Activated CD8-positive, alpha-beta memory T cell treated with anti-CD3 and anti-CD28 coated beads for 4 hours (primary cell): Measurements from ENCODE around the gene CCDC87.
"Not testable (repeated sequence)": the region's sequence is repeated elsewhere in the genome, so short reads cannot be mapped to it uniquely, and the experiment has no call there.

Source experiments
- DNase-seq, 2 donors: peaks; one replicate each; pipeline ENCODE4 v3.0.0-alpha.2; 2020; ENCODE audit warnings: low read depth in 2 of 2

CCDC87 gene

GRCh38 chr11:66616379-66617154 is 23.7 kb upstream of the CCDC87 start, which contains the start of gene RBM14:
Gene RBM14, plus strand, starts transcription at chr11:66616630. Its CDS starts 91 bp downstream, at chr11:66616721.
- peak; percentile 96 to 97 for DNase-seq

- DNase-seq: no peak
These were observed 21.2 kb upstream of the CCDC87 start for GRCh38 chr11:66614073-66614472.

- no peak for DNase-seq
These were observed 19.6 kb upstream of the CCDC87 start for GRCh38 chr11:66612458-66612857.

- no peak for DNase-seq
These were observed 17.1 kb upstream of the CCDC87 start for GRCh38 chr11:66609721-66610617.

- DNase-seq: no peak
These were observed 14.4 kb upstream of the CCDC87 start for GRCh38 chr11:66607126-66607834.

- DNase-seq: not testable (repeated sequence)
These were observed 13.7 kb upstream of the CCDC87 start for GRCh38 chr11:66606608-66607007.

GRCh38 chr11:66604155-66604554 is 11.3 kb upstream of the CCDC87 start:
- DNase-seq: no peak

GRCh38 chr11:66603072-66603471 is 10.2 kb upstream of the CCDC87 start:
- no peak for DNase-seq

- no peak for DNase-seq
These were observed 7.9 kb upstream of the CCDC87 start for GRCh38 chr11:66600631-66601233.

GRCh38 chr11:66600219-66600618 is 7.4 kb upstream of the CCDC87 start:
- DNase-seq: no peak

GRCh38 chr11:66598993-66599392 is 6.1 kb upstream of the CCDC87 start:
- DNase-seq: no peak

- DNase-seq: no peak
These were observed 2.5 kb upstream of the CCDC87 start for GRCh38 chr11:66595245-66595904.

- no peak for DNase-seq
These were observed 787 bp upstream of the CCDC87 start for GRCh38 chr11:66593650-66594049.

- no peak for DNase-seq
These were observed 406 bp upstream of the CCDC87 start for GRCh38 chr11:66593303-66593635.

- DNase-seq: no peak
These were observed 1.7 kb downstream of the CCDC87 start for GRCh38 chr11:66591175-66591574.

- no peak for DNase-seq
These were observed 2.7 kb downstream of the CCDC87 start for GRCh38 chr11:66589996-66590675.

- not testable (repeated sequence) for DNase-seq
These were observed 3.5 kb downstream of the CCDC87 start for GRCh38 chr11:66589315-66589714.

- DNase-seq: no peak
These were observed 6.7 kb downstream of the CCDC87 start for GRCh38 chr11:66586136-66586535.

- DNase-seq: not testable (repeated sequence)
These were observed 7.4 kb downstream of the CCDC87 start for GRCh38 chr11:66585447-66585846.

GRCh38 chr11:66582565-66583147 is 10.2 kb downstream of the CCDC87 start:
- not testable (repeated sequence) for DNase-seq
